ENCODE results near the gene DNER. TPM values are rescaled to one million over a fixed set of nuclear protein-coding genes. Genes with fewer than 3 reads are reported as not detected.

Gene DNER
- polyA plus RNA-seq, 3 donors: 0.12 to 0.20 (median 0.16) TPM

DNA sequence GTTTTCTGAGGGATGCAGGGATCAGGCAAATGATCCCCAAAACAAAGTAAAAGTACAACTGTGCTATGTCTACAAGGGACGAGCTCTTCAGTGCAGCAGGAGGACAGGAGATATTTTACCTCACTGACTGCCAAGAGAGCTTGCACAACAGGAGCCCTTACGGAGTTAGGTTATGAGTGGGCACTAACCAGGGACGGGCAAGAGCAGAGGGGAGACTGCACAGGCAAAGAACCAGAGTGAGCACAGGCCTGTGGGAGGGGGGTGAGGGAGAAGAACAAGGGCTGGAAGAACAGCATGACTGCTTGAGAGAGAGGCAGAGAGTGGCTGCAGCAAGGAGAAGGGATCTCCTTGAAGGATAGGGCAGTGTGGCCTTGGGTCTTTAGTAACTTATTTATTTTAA is 342.1 kb downstream of the DNER start:
- Mint-ChIP-seq H3K9me3 (peaks cover 8 to 25% (median 18%) of the 10 kb centered on the region in 7 donors), H3K27me3 (ENCODE audit: low read depth in 3 of 3) (peaks cover 6 to 16% (median 8%) of the 10 kb centered on the region in 3 donors), H3K4me3 (no peak overlapping the region), H3K36me3 (no peaks in the 10 kb centered on the region), H3K27ac (no peak overlapping the region), H3K4me1 (no peaks in the 10 kb centered on the region)
- Histone ChIP-seq H3K4me1 (ENCODE audit: control insufficient read depth in 1 of 2, insufficient read depth in 2 of 2, low read length in 2 of 2) (no peaks in the 10 kb centered on the region), H3K79me2 (ENCODE audit: insufficient read depth, low read length) (no peaks in the 10 kb centered on the region), H3K27ac (ENCODE audit: low read depth in 1 of 2, low read length in 2 of 2) (no peak overlapping the region), H3K9ac (ENCODE audit: insufficient read depth, low read length, poor library complexity, severe bottlenecking) (no peak overlapping the region), H3K36me3 (replicated peaks in 1 of 2; ENCODE audit: control insufficient read depth in 1 of 2, insufficient read depth in 2 of 2, low read length in 2 of 2) (no peaks in the 10 kb centered on the region), H4K20me1 (ENCODE audit: insufficient read depth, low read length) (no peaks in the 10 kb centered on the region), H3K9me3 (replicated peaks in 1 of 2; ENCODE audit: control insufficient read depth in 1 of 2, insufficient read depth in 1 of 2, low read length in 2 of 2) (peaks cover 7 to 9% of the 10 kb centered on the region in 2 donors), H3K4me3 (replicated peaks in 1 of 3; ENCODE audit: low read depth in 2 of 3, low read length in 3 of 3) (no peak overlapping the region), H3K4me2 (replicated peaks; ENCODE audit: extremely low read depth, low read length, poor library complexity, severe bottlenecking) (no peak overlapping the region), H2AFZ (ENCODE audit: insufficient read depth, low read depth, low read length, poor library complexity, severe bottlenecking) (no peak overlapping the region), H3K27me3 (ENCODE audit: control insufficient read depth in 2 of 2, insufficient read depth in 2 of 2, low read length in 2 of 2) (peaks cover 0 to 6% of the 10 kb centered on the region in 2 donors)
- 88% methylated on average over 3 of the region's 3 CpGs for WGBS (ENCODE audit: insufficient coverage)
- intact Hi-C loops (cut with micrococcal nuclease): loop anchor here in 1 of 2 donors (10.0 kb wide), 1 partner anchor 53 kb away; no protein-coding TSS in a partner anchor
- DNase-seq: no peak
- no peak for TF ChIP-seq CTCF (IDR thresholded peaks at IDR 0.05)

- no peaks in the 10 kb centered on the region for H3K4me1 ChIP-seq (ENCODE audit: control insufficient read depth in 1 of 2, insufficient read depth in 2 of 2, low read length in 2 of 2)
- peaks cover 13 to 33% (median 22%) of the 10 kb centered on the region in 7 donors for H3K9me3 Mint-ChIP-seq
- intact Hi-C loops (cut with micrococcal nuclease): loop anchor here in 1 of 2 donors (10.0 kb wide), 1 partner anchor 54 kb away; no protein-coding TSS in a partner anchor
- no peak overlapping the region for H3K4me2 ChIP-seq (replicated peaks; ENCODE audit: extremely low read depth, low read length, poor library complexity, severe bottlenecking)
- H3K36me3 Mint-ChIP-seq: no peaks in the 10 kb centered on the region
- no peak overlapping the region for H3K27ac ChIP-seq (ENCODE audit: low read depth in 1 of 2, low read length in 2 of 2)
- TF ChIP-seq CTCF (IDR thresholded peaks at IDR 0.05): no peak
- H3K4me1 Mint-ChIP-seq: no peaks in the 10 kb centered on the region
- no peak overlapping the region for H2AFZ ChIP-seq (ENCODE audit: insufficient read depth, low read depth, low read length, poor library complexity, severe bottlenecking)
- no peak for DNase-seq
- WGBS (ENCODE audit: insufficient coverage): 100% methylated on average over 2 of the region's 3 CpGs
- H3K36me3 ChIP-seq (replicated peaks in 1 of 2; ENCODE audit: control insufficient read depth in 1 of 2, insufficient read depth in 2 of 2, low read length in 2 of 2): no peaks in the 10 kb centered on the region
- H4K20me1 ChIP-seq (ENCODE audit: insufficient read depth, low read length): no peaks in the 10 kb centered on the region
- H3K79me2 ChIP-seq (ENCODE audit: insufficient read depth, low read length): no peaks in the 10 kb centered on the region
- peaks cover 9 to 12% of the 10 kb centered on the region in 2 donors for H3K9me3 ChIP-seq (replicated peaks in 1 of 2; ENCODE audit: control insufficient read depth in 1 of 2, insufficient read depth in 1 of 2, low read length in 2 of 2)
- H3K4me3 Mint-ChIP-seq: no peak overlapping the region
- peaks cover 6 to 18% (median 8%) of the 10 kb centered on the region in 3 donors for H3K27me3 Mint-ChIP-seq (ENCODE audit: low read depth in 3 of 3)
- no peak overlapping the region for H3K4me3 ChIP-seq (replicated peaks in 1 of 3; ENCODE audit: low read depth in 2 of 3, low read length in 3 of 3)
- H3K27me3 ChIP-seq (ENCODE audit: control insufficient read depth in 2 of 2, insufficient read depth in 2 of 2, low read length in 2 of 2): peaks cover 0 to 6% of the 10 kb centered on the region in 2 donors
- H3K27ac Mint-ChIP-seq: no peak overlapping the region
- H3K9ac ChIP-seq (ENCODE audit: insufficient read depth, low read length, poor library complexity, severe bottlenecking): no peak overlapping the region
These were observed 343.3 kb downstream of the DNER start for GRCh38 chr2:229371086-229371485.
